H7 (cell line): Measurements from ENCODE around the gene UQCRH. TPM values are rescaled to one million over a fixed set of nuclear protein-coding genes. Genes with fewer than 3 reads are reported as not detected.
"Not testable (repeated sequence)": the region's sequence is repeated elsewhere in the genome, so short reads cannot be mapped to it uniquely, and the experiment has no call there.

ENCODE experiments used
- DNase-seq: peaks from one replicate; pipeline ENCODE4 v3.0.0; 2012
- H3K27me3 ChIP-seq: 2 replicates; pipeline ENCODE4 v1.6.0; 2011; ENCODE audit warnings: mild to moderate bottlenecking, low read length; ENCODE audit not compliant: control insufficient read depth, insufficient read depth
- H3K36me3 ChIP-seq: replicated peaks from 2 replicates; pipeline ENCODE4 v1.5.1; 2011; ENCODE audit warnings: low read length; ENCODE audit not compliant: control insufficient read depth, insufficient read depth
- H3K4me3 ChIP-seq: 2 replicates; pipeline ENCODE4 v1.5.1; 2011; ENCODE audit warnings: low read depth, mild to moderate bottlenecking, control low read depth, low read length, moderate library complexity; ENCODE audit not compliant: insufficient read depth
- total RNA-seq: library from RNA; depleted of rRNA; stranded (reverse); fragments of >200 nt; shearing (Covaris generic); gene quantifications from 2 replicates; pipeline ENCODE4 v1.2.3, GENCODE V29; 2014; rRNA removed

The UQCRH gene
- total RNA-seq, 1 experiment from 2014 or later: 909 TPM

DNA sequence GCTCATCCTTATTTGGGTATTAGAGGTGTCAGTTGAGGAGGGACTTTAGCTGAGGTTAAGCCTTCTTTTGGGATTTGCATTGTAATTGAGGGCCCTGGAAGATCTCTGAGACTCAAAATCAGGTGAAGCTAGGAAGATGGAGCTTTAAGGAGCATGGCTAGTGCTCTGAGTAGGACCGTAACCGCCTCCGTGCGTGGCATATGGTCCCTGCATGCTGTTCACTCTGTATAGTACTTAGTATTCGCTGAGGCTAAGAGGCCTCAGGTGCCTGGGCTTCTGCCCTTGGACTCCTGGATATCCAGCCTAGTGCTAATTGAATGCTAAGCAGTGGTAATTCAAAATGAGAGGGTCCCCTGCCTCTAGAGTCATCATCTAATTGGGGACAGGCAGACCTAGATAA lies 59.6 kb downstream of the UQCRH start:
- Histone ChIP-seq H3K36me3 (peaks cover 21% of the 10 kb centered on the region), H3K4me3 (no peak overlapping the region), H3K27me3 (no peaks in the 10 kb centered on the region)
- DNase-seq: no peak

DNA sequence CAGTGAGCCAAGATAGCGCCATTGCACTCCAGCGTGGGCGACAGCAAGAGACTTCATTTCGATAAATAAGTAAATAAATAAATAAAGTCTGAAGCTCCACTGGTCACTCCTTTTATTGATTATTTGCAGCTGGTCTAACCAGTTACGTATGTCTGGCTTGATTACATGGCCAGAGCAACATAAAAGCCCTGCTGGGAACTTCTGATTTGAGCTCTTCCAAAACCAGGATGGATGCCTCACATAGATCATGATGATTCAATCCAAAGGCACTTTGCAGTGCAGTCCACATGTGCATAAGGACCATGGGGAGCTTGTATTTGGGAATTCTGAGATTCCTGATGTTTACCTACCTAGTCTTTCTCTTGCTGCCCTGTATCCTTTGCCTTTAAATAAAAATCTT lies 61.1 kb downstream of the UQCRH start:
- Histone ChIP-seq H3K4me3 (no peak overlapping the region), H3K36me3 (peaks cover 23% of the 10 kb centered on the region), H3K27me3 (no peaks in the 10 kb centered on the region)
- no peak for DNase-seq

DNA sequence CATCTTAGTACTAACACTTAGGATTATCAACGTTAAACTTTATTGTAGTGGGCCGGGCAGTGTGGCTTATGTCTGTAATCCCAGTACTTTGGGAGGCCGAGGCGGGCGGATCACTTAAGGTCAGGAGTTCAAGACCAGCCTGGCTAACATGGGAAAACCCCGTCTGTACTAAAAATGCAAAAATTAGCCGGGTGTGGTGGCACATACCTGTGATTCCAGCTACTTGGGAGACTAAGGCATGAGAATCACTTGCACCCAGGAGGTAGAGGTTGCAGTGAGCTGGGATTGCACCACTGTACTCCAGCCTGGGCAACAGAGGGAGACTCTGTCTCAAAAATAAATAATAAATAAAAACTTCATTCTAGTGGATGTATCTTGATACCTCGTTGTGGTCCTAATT lies 62.3 kb downstream of the UQCRH start:
- not testable (repeated sequence) for DNase-seq, H3K4me3 ChIP-seq, H3K27me3 ChIP-seq
- peaks cover 19% of the 10 kb centered on the region for H3K36me3 ChIP-seq

Other genes starting within 250 kb of the UQCRH start
- 5.7 and 7.0 TPM in 2 replicates for gene PIK3R3, start 171.1 kb upstream of the UQCRH start, total RNA-seq
- gene TSPAN1, start 128.6 kb upstream of the UQCRH start, total RNA-seq: not detected in 2 replicates
- not detected in 2 replicates for gene P3R3URF, start 127.2 kb upstream of the UQCRH start, total RNA-seq
- gene POMGNT1, start 105.3 kb upstream of the UQCRH start, total RNA-seq: 87.1 and 95.2 TPM in 2 replicates
- 3.6 and 4.5 TPM in 2 replicates for gene LURAP1, start 100.4 kb upstream of the UQCRH start, total RNA-seq
- 42.2 and 46.7 TPM in 2 replicates for gene RAD54L, start 55.9 kb upstream of the UQCRH start, total RNA-seq
- 123 and 133 TPM in 2 replicates for gene LRRC41, start 82 bp upstream of the UQCRH start, total RNA-seq
- gene NSUN4, start 37.1 kb downstream of the UQCRH start, total RNA-seq: 10.4 and 11.8 TPM in 2 replicates
- gene FAAH, start 90.6 kb downstream of the UQCRH start, total RNA-seq: 12.6 and 19.8 TPM in 2 replicates
- gene DMBX1, start 186.1 kb downstream of the UQCRH start, total RNA-seq: 4.2 and 5.4 TPM in 2 replicates
- not detected in 2 replicates for gene KNCN, start 247.9 kb downstream of the UQCRH start, total RNA-seq